Ovary (tissue), 9 donors: ENCODE measurements around the gene ARL5C. TPM values are rescaled to one million over a fixed set of nuclear protein-coding genes. Genes with fewer than 3 reads are reported as not detected.

Experiments
- DNase-seq, 5 donors: peaks; one replicate each; pipeline ENCODE4 v3.0.0-alpha.2; 2019 to 2020
- H3K27ac ChIP-seq, 2 donors: fragments of 200-600 bp; one replicate each; pipeline versions ENCODE4 v1.5.1 to v1.8.0; 2019 to 2022
- H3K27me3 ChIP-seq: fragments of 200-600 bp; one replicate; pipeline ENCODE4 v1.8.0; 2022
- H3K36me3 ChIP-seq: fragments of 200-600 bp; sonication (generic); one replicate; pipeline ENCODE4 v1.5.1; 2019
- H3K4me1 ChIP-seq: one replicate; pipeline ENCODE4 v1.8.1; 2013; ENCODE audit warnings: mild to moderate bottlenecking, moderate library complexity; ENCODE audit not compliant: insufficient read depth
- H3K4me3 ChIP-seq: fragments of 200-600 bp; sonication (generic); one replicate; pipeline ENCODE4 v1.5.1; 2017
- H3K9me3 ChIP-seq, 2 donors: fragments of 200-600 bp in 1 of 2; sonication (generic) in 1 of 2; one replicate each; pipeline versions ENCODE4 v1.5.1 to v1.8.1; 2013 to 2019; ENCODE audit warnings: mild to moderate bottlenecking in 1 of 2, moderate library complexity in 1 of 2
- EP300 ChIP-seq: sonication (generic); formaldehyde crosslinking; IDR thresholded peaks from one replicate; pipeline ENCODE4 v1.6.1; 2017; ENCODE audit warnings: antibody characterized with exemption
- POLR2A ChIP-seq: fragments of 450-650 bp; IDR thresholded peaks from one replicate; pipeline ENCODE4 v1.6.1; 2017; ENCODE audit warnings: antibody characterized with exemption, mild to moderate bottlenecking, moderate library complexity
- WGBS, 3 donors: extraction: QIAGEN DNeasy Blood & Tissue Kit in 1 of 3; methylation state at CpG; one replicate each; pipeline versions ENCODE4 v1.1.5 to v1.1.7; 2013 to 2017; 5-methylcytosine and 5-hydroxymethylcytosine counted together
- intact Hi-C, 4 donors: fragments of 100-400 bp; cut with DNase I; formaldehyde crosslinking; loops; one replicate each; pipeline versions ENCODE4 v1.11.0 to v1.15.1; 2022 to 2023
- polyA plus RNA-seq, 2 donors: library from polyadenylated mRNA; stranded (reverse); fragments of 200-250 nt in 1 of 2; fragments of 350-450 nt in 1 of 2; fragmentation: Illumina TruSeq in 1 of 2; extraction: RNeasy Lipid Tissue Mini Kit (QIAGEN cat#74804) in 1 of 2; gene quantifications; one replicate each; pipeline ENCODE4 v1.2.3, GENCODE V29; 2013 to 2014
- total RNA-seq, 7 donors: library from RNA; depleted of rRNA in 2 of 7; stranded (reverse); fragments of >200 nt in 2 of 7; fragmentation: NEBNext Ultra II Directional in 3 of 7; extraction: Animal tissue kit (Norgen Biotek cat#: 25700) in 3 of 7; gene quantifications; one replicate each; pipeline versions ENCODE4 v1.1.0 to v1.2.4, GENCODE V29; 2016 to 2023
- TF ChIP-seq, protein P1 (sequence below), 3 donors: fragments of 450-650 bp in 2 of 3; fragments of 200-600 bp in 1 of 3; IDR thresholded peaks; one replicate each; pipeline versions ENCODE4 v1.5.1 to v1.8.0; 2016 to 2022; ENCODE audit warnings: antibody characterized with exemption in 3 of 3, mild to moderate bottlenecking in 1 of 3
- donor health status: DM: no; HTN: no; CAD: no; lungs with moderate emphysema.
- donor health status: DM: no; HTN: no; CAD: no.
- donor health status: Bipolar disorder and iron deficiency.
- donor health status: DM: yes; HTN: yes; CAD: no.
- donor health status: DM: no; HTN: no; CAD: no.
- donor health status: DM: yes; HTN: yes; CAD: no.

The ARL5C gene
- total and polyA plus RNA-seq, 9 donors = not detected

DNA sequence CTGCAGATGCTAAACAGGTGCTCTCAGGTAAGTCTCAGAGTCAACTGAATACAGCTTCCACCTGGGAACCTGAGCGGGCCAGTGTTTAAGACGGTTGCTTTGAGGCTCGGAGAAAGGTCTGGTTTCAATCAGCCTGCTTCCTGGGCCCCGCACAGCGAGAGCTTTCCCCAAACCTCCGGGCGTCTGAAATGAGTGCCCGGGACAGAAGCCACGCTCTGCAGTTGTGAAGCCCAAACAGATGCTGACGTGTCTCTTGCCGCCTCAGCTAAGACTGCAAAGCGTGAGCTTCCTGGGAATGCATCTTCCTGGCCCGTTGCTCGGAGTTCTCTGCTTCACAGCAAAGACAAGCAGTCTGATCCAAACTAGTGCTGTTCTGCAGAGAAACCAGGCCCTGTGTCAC is 51.2 kb downstream of the ARL5C start:
- no peaks in the 10 kb centered on the region for H3K9me3 ChIP-seq
- H3K27me3 ChIP-seq = no peaks in the 10 kb centered on the region
- H3K4me1 ChIP-seq = no peaks in the 10 kb centered on the region
- no peak for DNase-seq
- intact Hi-C loops = no loop called here
- H3K4me3 ChIP-seq = no peak overlapping the region
- TF ChIP-seq EP300 (no peak), POLR2A (no peak)
- TF ChIP-seq, protein P1, sequence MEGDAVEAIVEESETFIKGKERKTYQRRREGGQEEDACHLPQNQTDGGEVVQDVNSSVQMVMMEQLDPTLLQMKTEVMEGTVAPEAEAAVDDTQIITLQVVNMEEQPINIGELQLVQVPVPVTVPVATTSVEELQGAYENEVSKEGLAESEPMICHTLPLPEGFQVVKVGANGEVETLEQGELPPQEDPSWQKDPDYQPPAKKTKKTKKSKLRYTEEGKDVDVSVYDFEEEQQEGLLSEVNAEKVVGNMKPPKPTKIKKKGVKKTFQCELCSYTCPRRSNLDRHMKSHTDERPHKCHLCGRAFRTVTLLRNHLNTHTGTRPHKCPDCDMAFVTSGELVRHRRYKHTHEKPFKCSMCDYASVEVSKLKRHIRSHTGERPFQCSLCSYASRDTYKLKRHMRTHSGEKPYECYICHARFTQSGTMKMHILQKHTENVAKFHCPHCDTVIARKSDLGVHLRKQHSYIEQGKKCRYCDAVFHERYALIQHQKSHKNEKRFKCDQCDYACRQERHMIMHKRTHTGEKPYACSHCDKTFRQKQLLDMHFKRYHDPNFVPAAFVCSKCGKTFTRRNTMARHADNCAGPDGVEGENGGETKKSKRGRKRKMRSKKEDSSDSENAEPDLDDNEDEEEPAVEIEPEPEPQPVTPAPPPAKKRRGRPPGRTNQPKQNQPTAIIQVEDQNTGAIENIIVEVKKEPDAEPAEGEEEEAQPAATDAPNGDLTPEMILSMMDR (IDR thresholded peaks at IDR 0.05) = no peak
- peak overlapping the region in 1 of 2 donors; percentile 27 for H3K27ac ChIP-seq
- H3K36me3 ChIP-seq = no peaks in the 10 kb centered on the region
- WGBS, 3 donors = 63 to 73% (median 71%) methylated on average over 14 of the region's 14 CpGs

GRCh38 chr17:39113871-39114270 is 52.1 kb downstream of the ARL5C start:
- Histone ChIP-seq H3K27ac (no peak overlapping the region), H3K27me3 (no peaks in the 10 kb centered on the region), H3K9me3 (no peaks in the 10 kb centered on the region), H3K4me3 (no peak overlapping the region), H3K4me1 (no peaks in the 10 kb centered on the region), H3K36me3 (no peaks in the 10 kb centered on the region)
- intact Hi-C loops = no loop called here
- TF ChIP-seq POLR2A = no peak
- no peak for TF ChIP-seq EP300
- WGBS, 3 donors = 84 to 91% (median 90%) methylated on average over 2 of the region's 2 CpGs
- DNase-seq = no peak

GRCh38 chr17:39110435-39111136 is 55.4 kb downstream of the ARL5C start:
- Histone ChIP-seq H3K4me1 (no peaks in the 10 kb centered on the region), H3K36me3 (no peaks in the 10 kb centered on the region), H3K27me3 (no peaks in the 10 kb centered on the region), H3K9me3 (no peaks in the 10 kb centered on the region), H3K27ac (no peak overlapping the region), H3K4me3 (no peak overlapping the region)
- intact Hi-C loops = no loop called here
- 75 to 77% (median 77%) methylated on average over 17 to 19 of the region's 19 CpGs for WGBS, 3 donors
- TF ChIP-seq POLR2A = no peak
- TF ChIP-seq EP300 = no peak
- TF ChIP-seq, protein P1 (IDR thresholded peaks at IDR 0.05) = no peak
- no peak for DNase-seq

GRCh38 chr17:39108461-39109375 is 57.2 kb downstream of the ARL5C start:
- H3K27ac ChIP-seq = no peak overlapping the region
- no peaks in the 10 kb centered on the region for H3K27me3 ChIP-seq
- H3K4me1 ChIP-seq = peaks cover 3% of the 10 kb centered on the region
- no peak for TF ChIP-seq EP300
- no peak for TF ChIP-seq POLR2A
- TF ChIP-seq, protein P1 (IDR thresholded peaks at IDR 0.05) = no peak
- intact Hi-C loops = no loop called here
- no peaks in the 10 kb centered on the region for H3K9me3 ChIP-seq
- H3K36me3 ChIP-seq = no peaks in the 10 kb centered on the region
- DNase-seq = no peak
- H3K4me3 ChIP-seq = no peak overlapping the region
- 85 to 87% (median 85%) methylated on average over 19 to 23 of the region's 23 CpGs for WGBS, 3 donors
